Caco-2 (cell line): Measurements from ENCODE around the gene RAD51B. TPM values are rescaled to one million over a fixed set of nuclear protein-coding genes. Genes with fewer than 3 reads are reported as not detected.

ENCODE experiments used
- BruUV-seq: library from RNA; stranded (reverse); fragments of 400-500 nt; replicated peaks from 2 replicates; lab custom pipeline; 2021; lab: Mats Ljungman, UMichigan
- CTCF ChIA-PET: fragments of 300-600 bp; sonication (Branson Sonifier 250); formaldehyde crosslinking; loops from one replicate; lab custom pipeline; 2022; ENCODE audit warnings: antibody characterized with exemption; lab: Charles Lee
- POLR2A ChIA-PET: fragments of 300-600 bp; sonication (Branson Sonifier 250); formaldehyde crosslinking; loops from one replicate; lab custom pipeline; 2022; ENCODE audit warnings: antibody characterized with exemption; lab: Charles Lee
- DNase-seq, 2 experiments: peaks; one replicate each; pipeline versions ENCODE4 v3.0.0 to v3.0.0-alpha.2; 2020 to 2022
- H3K27me3 ChIP-seq: replicated peaks from 2 replicates; pipeline ENCODE4 v1.6.0; 2011; ENCODE audit warnings: low read length; ENCODE audit not compliant: control insufficient read depth, insufficient read depth
- H3K36me3 ChIP-seq: 2 replicates; pipeline ENCODE4 v1.5.1; 2011; ENCODE audit warnings: low read length; ENCODE audit not compliant: control insufficient read depth, insufficient read depth
- H3K4me1 ChIP-seq: fragments of 250-450 bp; sonication (Bioruptor Pico); 2 replicates; pipeline ENCODE4 v1.5.1; 2020; ENCODE audit warnings: mild to moderate bottlenecking
- H3K4me3 ChIP-seq: 2 replicates; pipeline ENCODE4 v1.5.1; 2011; ENCODE audit warnings: low read depth, mild to moderate bottlenecking, control low read depth, low read length
- H3K9me3 ChIP-seq: fragments of 250-450 bp; sonication (Bioruptor Pico); 2 replicates; pipeline ENCODE4 v1.5.1; 2020; ENCODE audit warnings: mild to moderate bottlenecking, moderate library complexity
- H3K27ac Mint-ChIP-seq: one replicate; pipeline ENCODE4 v1.8.0; 2022; ENCODE audit warnings: mixed read lengths; ENCODE audit not compliant: unreplicated experiment
- H3K27me3 Mint-ChIP-seq: one replicate; pipeline ENCODE4 v1.8.0; 2022; ENCODE audit warnings: mixed read lengths; ENCODE audit not compliant: insufficient read depth, unreplicated experiment
- H3K36me3 Mint-ChIP-seq: one replicate; pipeline ENCODE4 v1.8.0; 2022; ENCODE audit warnings: mild to moderate bottlenecking, mixed read lengths; ENCODE audit not compliant: insufficient read depth, unreplicated experiment
- H3K4me1 Mint-ChIP-seq: one replicate; pipeline ENCODE4 v1.8.0; 2022; ENCODE audit warnings: low read depth, mixed read lengths; ENCODE audit not compliant: unreplicated experiment
- H3K4me3 Mint-ChIP-seq: one replicate; pipeline ENCODE4 v1.8.0; 2022; ENCODE audit warnings: mild to moderate bottlenecking, moderate library complexity, mixed read lengths; ENCODE audit not compliant: unreplicated experiment
- H3K9me3 Mint-ChIP-seq: one replicate; pipeline ENCODE4 v1.8.0; 2022; ENCODE audit warnings: mixed read lengths; ENCODE audit not compliant: unreplicated experiment
- intact Hi-C: fragments of 100-400 bp; cut with micrococcal nuclease; formaldehyde crosslinking; loops from one replicate; pipeline ENCODE4 v1.10.0; 2022; ENCODE audit not compliant: unreplicated experiment
- total RNA-seq: library from RNA; stranded (reverse); gene quantifications from 2 replicates; pipeline ENCODE4 v1.2.3, GENCODE V29; 2022
- TF ChIP-seq, protein P1 (sequence below), 2 experiments: fragments of 200-600 bp in 1 of 2; IDR thresholded peaks; 1 replicate in 1 of 2; 2 replicates in 1 of 2; pipeline versions ENCODE4 v1.5.1 to v1.8.0; 2011 to 2022; ENCODE audit warnings: antibody characterized with exemption in 1 of 2, control low read depth in 1 of 2, inconsistent platforms in 1 of 2, low read depth in 1 of 2, low read length in 1 of 2, mild to moderate bottlenecking in 1 of 2, moderate library complexity in 1 of 2; ENCODE audit not compliant: insufficient read depth in 1 of 2, severe bottlenecking in 1 of 2, unreplicated experiment in 1 of 2

The RAD51B gene
- total RNA-seq, 1 experiment from 2014 or later = 16.7 TPM

DNA sequence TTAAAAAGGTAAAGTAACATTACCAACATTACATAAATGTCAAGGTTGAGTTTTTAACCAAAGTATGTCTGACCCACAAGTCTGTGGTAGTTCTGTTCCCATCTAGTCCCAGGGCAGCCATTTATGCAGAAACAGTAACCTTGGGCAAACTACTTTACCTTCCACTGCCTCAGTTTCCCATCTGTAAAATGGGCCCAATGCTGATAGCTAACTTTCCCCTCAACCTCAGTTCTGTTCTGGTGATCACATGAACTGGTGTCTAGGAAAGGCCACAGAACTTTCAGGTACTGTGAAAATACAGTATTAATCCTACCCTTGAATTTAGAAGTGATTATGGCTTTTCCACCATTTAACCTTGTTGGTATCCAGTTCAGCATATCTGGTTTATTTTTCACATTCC is 859.7 kb downstream of the RAD51B start:
- CTCF ChIA-PET = interaction anchor here (0.5 kb wide), 1 partner anchor 83 kb away, joined by 3 read pairs; no protein-coding TSS in a partner anchor

DNA sequence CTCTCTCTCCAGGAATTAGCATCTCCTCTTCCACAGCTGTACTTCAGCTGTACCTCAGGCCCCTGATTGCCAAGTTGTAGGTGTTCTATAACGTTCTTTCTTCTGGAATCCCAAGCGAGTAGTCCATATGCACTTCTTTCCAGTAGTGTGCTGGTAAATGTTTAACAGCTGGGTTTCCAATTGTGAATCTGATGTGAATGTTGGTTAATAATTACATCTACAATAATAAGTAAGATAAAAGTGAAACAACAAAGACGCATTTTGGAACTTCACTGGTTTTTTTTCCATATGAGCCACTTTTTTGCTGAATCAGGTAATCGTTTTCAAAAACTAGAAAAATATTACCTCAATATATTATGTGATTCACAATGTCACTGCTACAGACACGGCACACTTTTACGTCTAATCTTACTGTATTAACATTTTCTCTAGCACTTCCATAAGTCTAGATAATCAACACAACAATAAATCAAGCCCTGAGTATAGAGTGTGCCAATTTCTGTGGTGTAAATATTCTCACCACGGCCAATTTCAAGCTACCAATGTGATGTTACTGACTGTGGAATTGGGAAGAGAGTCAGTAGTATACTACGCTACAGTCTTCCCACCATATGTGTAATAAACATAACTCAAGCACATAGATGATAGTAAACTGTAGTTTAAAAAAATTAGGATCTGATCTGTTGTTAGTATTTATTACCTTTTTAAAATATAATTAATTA is 860.3 kb downstream of the RAD51B start:
- Histone ChIP-seq H3K4me1 (peaks cover 17% of the 10 kb centered on the region), H3K9me3 (no peaks in the 10 kb centered on the region), H3K4me3 (no peak overlapping the region), H3K27me3 (no peaks in the 10 kb centered on the region), H3K36me3 (no peaks in the 10 kb centered on the region)
- H3K4me3 Mint-ChIP-seq = no peak overlapping the region
- ChIA-PET POLR2A (interaction anchor here (0.5 kb wide), 1 partner anchor 404 kb away, joined by 3 read pairs; no protein-coding TSS in a partner anchor), CTCF (interaction anchor here (0.5 kb wide), 1 partner anchor 83 kb away, joined by 3 read pairs; no protein-coding TSS in a partner anchor)
- H3K4me1 Mint-ChIP-seq = peaks cover 17% of the 10 kb centered on the region
- peaks cover 15% of the 10 kb centered on the region for H3K9me3 Mint-ChIP-seq
- intact Hi-C loops = no loop called here
- no peak overlapping the region for H3K27ac Mint-ChIP-seq
- TF ChIP-seq, protein P1, sequence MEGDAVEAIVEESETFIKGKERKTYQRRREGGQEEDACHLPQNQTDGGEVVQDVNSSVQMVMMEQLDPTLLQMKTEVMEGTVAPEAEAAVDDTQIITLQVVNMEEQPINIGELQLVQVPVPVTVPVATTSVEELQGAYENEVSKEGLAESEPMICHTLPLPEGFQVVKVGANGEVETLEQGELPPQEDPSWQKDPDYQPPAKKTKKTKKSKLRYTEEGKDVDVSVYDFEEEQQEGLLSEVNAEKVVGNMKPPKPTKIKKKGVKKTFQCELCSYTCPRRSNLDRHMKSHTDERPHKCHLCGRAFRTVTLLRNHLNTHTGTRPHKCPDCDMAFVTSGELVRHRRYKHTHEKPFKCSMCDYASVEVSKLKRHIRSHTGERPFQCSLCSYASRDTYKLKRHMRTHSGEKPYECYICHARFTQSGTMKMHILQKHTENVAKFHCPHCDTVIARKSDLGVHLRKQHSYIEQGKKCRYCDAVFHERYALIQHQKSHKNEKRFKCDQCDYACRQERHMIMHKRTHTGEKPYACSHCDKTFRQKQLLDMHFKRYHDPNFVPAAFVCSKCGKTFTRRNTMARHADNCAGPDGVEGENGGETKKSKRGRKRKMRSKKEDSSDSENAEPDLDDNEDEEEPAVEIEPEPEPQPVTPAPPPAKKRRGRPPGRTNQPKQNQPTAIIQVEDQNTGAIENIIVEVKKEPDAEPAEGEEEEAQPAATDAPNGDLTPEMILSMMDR (IDR thresholded peaks at IDR 0.05; ENCODE audit: insufficient read depth in 1 of 2, low read depth in 1 of 2, low read length in 1 of 2, severe bottlenecking in 1 of 2, unreplicated experiment in 1 of 2) = no peak
- no peak for DNase-seq
- no peaks in the 10 kb centered on the region for H3K27me3 Mint-ChIP-seq
- no peaks in the 10 kb centered on the region for H3K36me3 Mint-ChIP-seq
- no TSS peak for BruUV-seq

More for the DNA sequence above, 859.7 kb downstream of the RAD51B start:
- Mint-ChIP-seq H3K36me3 (no peaks in the 10 kb centered on the region), H3K27ac (no peak overlapping the region), H3K27me3 (no peaks in the 10 kb centered on the region), H3K4me1 (peaks cover 14% of the 10 kb centered on the region), H3K4me3 (no peak overlapping the region), H3K9me3 (peaks cover 15% of the 10 kb centered on the region)
- H3K4me3 ChIP-seq = no peak overlapping the region
- POLR2A ChIA-PET = no interaction called here
- no peaks in the 10 kb centered on the region for H3K9me3 ChIP-seq
- no peak for DNase-seq
- peaks cover 12% of the 10 kb centered on the region for H3K4me1 ChIP-seq
- no TSS peak for BruUV-seq
- TF ChIP-seq, protein P1 (IDR thresholded peaks at IDR 0.05; ENCODE audit: insufficient read depth in 1 of 2, low read depth in 1 of 2, low read length in 1 of 2, severe bottlenecking in 1 of 2, unreplicated experiment in 1 of 2) = no peak
- H3K36me3 ChIP-seq = no peaks in the 10 kb centered on the region
- H3K27me3 ChIP-seq = no peaks in the 10 kb centered on the region
- intact Hi-C loops = no loop called here

DNA sequence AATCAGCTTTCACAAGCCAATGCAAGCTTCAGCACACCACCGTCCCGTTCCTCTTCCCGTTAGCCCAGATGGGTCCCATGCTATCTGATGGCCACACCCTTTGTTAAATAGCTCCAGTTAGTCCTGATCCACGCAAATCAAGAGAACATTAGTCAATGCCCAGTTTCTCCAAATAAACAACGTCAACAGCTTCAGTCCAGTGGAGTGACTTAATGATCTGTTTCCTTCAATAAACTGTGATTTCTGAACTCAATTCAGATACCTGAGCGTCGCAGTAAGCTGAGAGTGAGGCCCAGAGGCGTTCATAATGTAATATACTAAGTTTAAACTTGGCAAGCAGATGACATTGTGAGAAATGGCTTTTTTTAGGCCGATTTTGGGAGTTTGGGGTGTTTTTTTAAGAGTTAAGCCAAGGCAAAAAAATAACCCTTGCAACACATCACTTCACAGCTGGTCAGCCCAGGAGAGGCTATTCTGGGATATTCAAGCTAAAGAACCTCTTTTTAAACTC is 861.0 kb downstream of the RAD51B start:
- POLR2A ChIA-PET = interaction anchor here (0.5 kb wide), 1 partner anchor 404 kb away, joined by 3 read pairs; no protein-coding TSS in a partner anchor

More for the DNA sequence above, 861.0 kb downstream of the RAD51B start:
- CTCF ChIA-PET = no interaction called here
- DNase-seq = no peak
- Mint-ChIP-seq H3K9me3 (peaks cover 15% of the 10 kb centered on the region), H3K4me1 (peaks cover 24% of the 10 kb centered on the region), H3K27ac (no peak overlapping the region), H3K27me3 (no peaks in the 10 kb centered on the region), H3K36me3 (no peaks in the 10 kb centered on the region), H3K4me3 (no peak overlapping the region)
- no peak overlapping the region for H3K4me3 ChIP-seq
- peaks cover 24% of the 10 kb centered on the region for H3K4me1 ChIP-seq
- TF ChIP-seq, protein P1 (IDR thresholded peaks at IDR 0.05; ENCODE audit: insufficient read depth in 1 of 2, low read depth in 1 of 2, low read length in 1 of 2, severe bottlenecking in 1 of 2, unreplicated experiment in 1 of 2) = no peak
- BruUV-seq = no TSS peak
- intact Hi-C loops = no loop called here
- no peaks in the 10 kb centered on the region for H3K36me3 ChIP-seq
- H3K27me3 ChIP-seq = no peaks in the 10 kb centered on the region
- H3K9me3 ChIP-seq = no peaks in the 10 kb centered on the region
